HUDEP-2 (cell line): Measurements from ENCODE around the gene ESPN.
"Not testable (repeated sequence)": the region's sequence is repeated elsewhere in the genome, so short reads cannot be mapped to it uniquely, and the experiment has no call there.

ENCODE experiments used
- DNase-seq, 76 experiments: peaks; one replicate each; lab custom pipeline; 2025; ENCODE audit not compliant: unreplicated experiment in 76 of 76; lab: John Stamatoyannopoulos, UW

ESPN gene

GRCh38 chr1:6445929-6446328 is 21.4 kb downstream of the ESPN start:
- not testable (repeated sequence) for DNase-seq

GRCh38 chr1:6446665-6447015 is 22.1 kb downstream of the ESPN start:
- no peak for DNase-seq

- no peak for DNase-seq
These were observed 22.6 kb downstream of the ESPN start for GRCh38 chr1:6447016-6447817.

- DNase-seq: no peak
These were observed 23.5 kb downstream of the ESPN start for GRCh38 chr1:6447818-6448748.

GRCh38 chr1:6448749-6449631 is 24.4 kb downstream of the ESPN start:
- DNase-seq: no peak

GRCh38 chr1:6450005-6450450 is 25.5 kb downstream of the ESPN start:
- no peak for DNase-seq

- not testable (repeated sequence) for DNase-seq
These were observed 25.9 kb downstream of the ESPN start for GRCh38 chr1:6450486-6450885.

GRCh38 chr1:6450943-6451373 is 26.4 kb downstream of the ESPN start:
- DNase-seq: no peak

- not testable (repeated sequence) for DNase-seq
These were observed 29.6 kb downstream of the ESPN start for GRCh38 chr1:6453895-6454855.

- no peak for DNase-seq
These were observed 30.5 kb downstream of the ESPN start for GRCh38 chr1:6454856-6455751.

GRCh38 chr1:6455752-6456520 is 31.4 kb downstream of the ESPN start:
- DNase-seq: not testable (repeated sequence)

GRCh38 chr1:6456800-6457466 is 32.4 kb downstream of the ESPN start:
- no peak for DNase-seq

GRCh38 chr1:6459850-6460265 is 35.3 kb downstream of the ESPN start:
- DNase-seq: no peak

- no peak for DNase-seq
These were observed 35.9 kb downstream of the ESPN start for GRCh38 chr1:6460301-6461050.

GRCh38 chr1:6461051-6461530 is 36.5 kb downstream of the ESPN start:
- DNase-seq: no peak
